MCF 10A (cell line): ENCODE measurements around the gene MRPL16. TPM values are rescaled to one million over a fixed set of nuclear protein-coding genes. Genes with fewer than 3 reads are reported as not detected.

Source experiments
- BruUV-seq: library from RNA; stranded (reverse); fragments of 400-500 nt; replicated peaks from 2 replicates; lab custom pipeline; 2021; lab: Mats Ljungman, UMichigan
- CTCF ChIA-PET: fragments of 300-600 bp; sonication (Branson Sonifier 250); formaldehyde crosslinking; extraction: SDS; loops from one replicate; lab custom pipeline; 2021; ENCODE audit warnings: antibody characterized with exemption, inconsistent platforms; lab: Yijun Ruan, JAX
- POLR2A ChIA-PET: fragments of 300-600, 350-650 bp; sonication (Branson Sonifier 250); formaldehyde crosslinking; extraction: SDS; loops from one replicate; lab custom pipeline; 2020; ENCODE audit warnings: antibody characterized with exemption, inconsistent platforms; lab: Yijun Ruan, JAX
- DNase-seq: peaks from one replicate; pipeline ENCODE4 v3.0.0-alpha.2; 2018; ENCODE audit not compliant: unreplicated experiment
- H3K27ac Mint-ChIP-seq: one replicate; pipeline ENCODE4 v1.8.0; 2022; ENCODE audit warnings: mild to moderate bottlenecking, low read depth, mixed read lengths; ENCODE audit not compliant: unreplicated experiment
- H3K27me3 Mint-ChIP-seq: one replicate; pipeline ENCODE4 v1.8.0; 2022; ENCODE audit warnings: mixed read lengths; ENCODE audit not compliant: insufficient read depth, unreplicated experiment
- H3K36me3 Mint-ChIP-seq: one replicate; pipeline ENCODE4 v1.8.0; 2022; ENCODE audit warnings: mild to moderate bottlenecking, moderate library complexity, mixed read lengths; ENCODE audit not compliant: insufficient read depth, unreplicated experiment
- H3K4me1 Mint-ChIP-seq: one replicate; pipeline ENCODE4 v1.8.0; 2022; ENCODE audit warnings: mixed read lengths; ENCODE audit not compliant: insufficient read depth, unreplicated experiment
- H3K4me3 Mint-ChIP-seq: one replicate; pipeline ENCODE4 v1.8.0; 2022; ENCODE audit warnings: mild to moderate bottlenecking, moderate library complexity, mixed read lengths; ENCODE audit not compliant: unreplicated experiment
- H3K9me3 Mint-ChIP-seq: one replicate; pipeline ENCODE4 v1.8.0; 2022; ENCODE audit warnings: mixed read lengths; ENCODE audit not compliant: unreplicated experiment
- intact Hi-C: fragments of 100-400 bp; cut with micrococcal nuclease; formaldehyde crosslinking; loops from 2 replicates; pipeline ENCODE4 v1.14.1; 2022
- total RNA-seq: library from RNA; stranded (reverse); gene quantifications from 2 replicates; pipeline ENCODE4 v1.2.3, GENCODE V29; 2022
- TF ChIP-seq, protein P1 (sequence below): fragments of 200-600 bp; IDR thresholded peaks from one replicate; pipeline ENCODE4 v1.8.0; 2022; ENCODE audit warnings: antibody characterized with exemption, mild to moderate bottlenecking; ENCODE audit not compliant: unreplicated experiment

Gene MRPL16
- total RNA-seq, 1 experiment from 2014 or later: 39.8 TPM

DNA sequence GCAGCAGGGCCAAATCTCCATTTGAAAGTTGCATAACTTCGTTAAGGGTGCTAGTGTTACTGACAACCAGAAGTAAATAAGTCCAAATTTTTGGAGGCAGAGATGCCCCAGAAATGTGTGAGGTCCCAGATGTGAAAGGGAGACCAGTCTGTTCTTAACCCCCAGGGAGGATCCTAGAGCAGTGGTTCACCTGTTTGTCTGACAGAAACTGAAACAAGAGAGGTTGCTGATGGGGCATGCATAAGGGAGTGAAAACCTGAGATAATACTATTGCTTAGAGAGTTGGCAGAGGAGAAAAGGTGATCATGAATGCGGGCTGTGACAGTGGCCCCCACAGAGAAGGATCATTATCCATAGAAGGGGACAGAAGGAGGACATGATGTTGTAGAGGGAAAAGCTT, 30.9 kb upstream of the MRPL16 start:
- no peak overlapping the region for H3K4me3 Mint-ChIP-seq
- no peak for DNase-seq
- no TSS peak for BruUV-seq
- H3K27me3 Mint-ChIP-seq: no peaks in the 10 kb centered on the region
- POLR2A ChIA-PET: no interaction called here
- no peaks in the 10 kb centered on the region for H3K36me3 Mint-ChIP-seq
- H3K9me3 Mint-ChIP-seq: no peaks in the 10 kb centered on the region
- intact Hi-C loops: no loop called here
- no peaks in the 10 kb centered on the region for H3K4me1 Mint-ChIP-seq
- CTCF ChIA-PET: interaction anchor here (0.6 kb wide), 1 partner anchor 142 kb away, joined by 3 read pairs; no protein-coding TSS in a partner anchor
- no peak overlapping the region for H3K27ac Mint-ChIP-seq
- TF ChIP-seq, protein P1, sequence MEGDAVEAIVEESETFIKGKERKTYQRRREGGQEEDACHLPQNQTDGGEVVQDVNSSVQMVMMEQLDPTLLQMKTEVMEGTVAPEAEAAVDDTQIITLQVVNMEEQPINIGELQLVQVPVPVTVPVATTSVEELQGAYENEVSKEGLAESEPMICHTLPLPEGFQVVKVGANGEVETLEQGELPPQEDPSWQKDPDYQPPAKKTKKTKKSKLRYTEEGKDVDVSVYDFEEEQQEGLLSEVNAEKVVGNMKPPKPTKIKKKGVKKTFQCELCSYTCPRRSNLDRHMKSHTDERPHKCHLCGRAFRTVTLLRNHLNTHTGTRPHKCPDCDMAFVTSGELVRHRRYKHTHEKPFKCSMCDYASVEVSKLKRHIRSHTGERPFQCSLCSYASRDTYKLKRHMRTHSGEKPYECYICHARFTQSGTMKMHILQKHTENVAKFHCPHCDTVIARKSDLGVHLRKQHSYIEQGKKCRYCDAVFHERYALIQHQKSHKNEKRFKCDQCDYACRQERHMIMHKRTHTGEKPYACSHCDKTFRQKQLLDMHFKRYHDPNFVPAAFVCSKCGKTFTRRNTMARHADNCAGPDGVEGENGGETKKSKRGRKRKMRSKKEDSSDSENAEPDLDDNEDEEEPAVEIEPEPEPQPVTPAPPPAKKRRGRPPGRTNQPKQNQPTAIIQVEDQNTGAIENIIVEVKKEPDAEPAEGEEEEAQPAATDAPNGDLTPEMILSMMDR: no peak

DNA sequence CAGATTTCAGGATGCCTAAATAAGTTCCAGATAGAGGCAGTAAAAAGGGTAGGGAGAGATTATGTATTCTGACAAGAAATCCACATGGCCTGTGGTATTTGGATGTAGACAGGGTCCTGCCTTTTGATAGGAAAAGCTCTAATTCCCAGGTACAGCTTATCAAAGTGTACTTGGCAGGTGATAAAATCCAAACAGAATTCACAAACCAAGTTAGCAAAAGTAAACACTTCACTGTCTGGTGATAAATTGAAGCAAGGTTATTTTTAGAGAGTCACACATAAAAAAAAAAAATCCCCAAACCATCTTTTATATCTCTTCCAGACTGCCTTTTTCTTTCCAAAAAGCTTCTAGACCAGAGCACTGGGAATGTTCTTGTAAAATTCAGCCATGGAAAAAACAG, 29.0 kb upstream of the MRPL16 start:
- no peaks in the 10 kb centered on the region for H3K4me1 Mint-ChIP-seq
- intact Hi-C loops: no loop called here
- TF ChIP-seq, protein P1: no peak
- H3K4me3 Mint-ChIP-seq: no peak overlapping the region
- H3K27ac Mint-ChIP-seq: no peak overlapping the region
- BruUV-seq: no TSS peak
- H3K36me3 Mint-ChIP-seq: no peaks in the 10 kb centered on the region
- no peak for DNase-seq
- POLR2A ChIA-PET: no interaction called here
- CTCF ChIA-PET: no interaction called here
- no peaks in the 10 kb centered on the region for H3K27me3 Mint-ChIP-seq
- no peaks in the 10 kb centered on the region for H3K9me3 Mint-ChIP-seq

DNA sequence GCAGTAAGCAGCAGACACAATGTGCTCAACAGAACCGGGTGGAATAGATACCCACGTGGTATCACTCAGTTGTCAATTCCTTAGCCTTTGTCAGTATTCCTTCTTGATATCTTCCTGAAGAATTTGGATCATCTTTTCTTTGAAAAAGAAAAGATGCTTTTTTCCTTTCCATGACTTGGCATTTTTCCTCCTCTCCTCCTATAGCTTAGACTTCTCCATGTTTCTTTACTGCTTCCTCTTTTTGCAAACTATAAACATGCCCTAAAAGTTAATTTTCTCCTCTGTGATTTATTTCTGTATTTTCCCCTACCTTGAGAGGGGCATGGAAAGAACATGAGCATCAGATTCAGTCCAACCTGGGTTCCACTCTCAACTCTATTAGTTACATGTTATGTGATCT, 23.0 kb upstream of the MRPL16 start:
- BruUV-seq: no TSS peak
- Mint-ChIP-seq H3K4me1 (no peaks in the 10 kb centered on the region), H3K27me3 (no peaks in the 10 kb centered on the region), H3K4me3 (no peak overlapping the region), H3K27ac (no peak overlapping the region), H3K36me3 (no peaks in the 10 kb centered on the region), H3K9me3 (no peaks in the 10 kb centered on the region)
- DNase-seq: no peak
- intact Hi-C loops: no loop called here
- CTCF ChIA-PET: no interaction called here
- POLR2A ChIA-PET: no interaction called here
- TF ChIP-seq, protein P1: no peak

DNA sequence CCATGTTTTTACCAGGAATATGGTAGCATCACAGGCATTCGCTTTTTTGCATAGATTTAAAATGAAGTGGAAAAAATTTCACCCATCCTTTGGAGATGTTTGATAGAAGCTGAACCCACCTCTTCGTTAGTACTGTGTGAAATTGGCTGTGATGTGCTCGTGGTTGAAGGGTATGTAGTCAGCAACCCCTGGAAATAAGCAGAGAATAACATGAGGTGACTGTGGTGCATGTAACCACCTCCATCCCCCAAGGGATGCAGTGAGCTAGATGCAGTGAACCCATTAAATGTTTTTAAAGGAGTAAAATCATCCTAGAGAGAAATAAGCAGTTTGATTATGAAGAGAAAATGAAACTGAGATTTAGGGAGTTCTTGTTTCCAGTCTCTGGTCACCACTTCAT, 18.8 kb upstream of the MRPL16 start:
- Mint-ChIP-seq H3K9me3 (no peaks in the 10 kb centered on the region), H3K27ac (no peak overlapping the region), H3K4me1 (no peaks in the 10 kb centered on the region), H3K27me3 (no peaks in the 10 kb centered on the region), H3K4me3 (no peak overlapping the region), H3K36me3 (no peaks in the 10 kb centered on the region)
- ChIA-PET CTCF (interaction anchor here (0.6 to 2.4 kb wide), 6 partner anchors 29 to 421 kb away, joined by 3 to 8 read pairs (median 3); no protein-coding TSS in a partner anchor), POLR2A (no interaction called here)
- DNase-seq: no peak
- intact Hi-C loops: no loop called here
- TF ChIP-seq, protein P1: no peak
- BruUV-seq: no TSS peak
